ENCODE results near the gene CNDP1.

CNDP1 gene

DNA sequence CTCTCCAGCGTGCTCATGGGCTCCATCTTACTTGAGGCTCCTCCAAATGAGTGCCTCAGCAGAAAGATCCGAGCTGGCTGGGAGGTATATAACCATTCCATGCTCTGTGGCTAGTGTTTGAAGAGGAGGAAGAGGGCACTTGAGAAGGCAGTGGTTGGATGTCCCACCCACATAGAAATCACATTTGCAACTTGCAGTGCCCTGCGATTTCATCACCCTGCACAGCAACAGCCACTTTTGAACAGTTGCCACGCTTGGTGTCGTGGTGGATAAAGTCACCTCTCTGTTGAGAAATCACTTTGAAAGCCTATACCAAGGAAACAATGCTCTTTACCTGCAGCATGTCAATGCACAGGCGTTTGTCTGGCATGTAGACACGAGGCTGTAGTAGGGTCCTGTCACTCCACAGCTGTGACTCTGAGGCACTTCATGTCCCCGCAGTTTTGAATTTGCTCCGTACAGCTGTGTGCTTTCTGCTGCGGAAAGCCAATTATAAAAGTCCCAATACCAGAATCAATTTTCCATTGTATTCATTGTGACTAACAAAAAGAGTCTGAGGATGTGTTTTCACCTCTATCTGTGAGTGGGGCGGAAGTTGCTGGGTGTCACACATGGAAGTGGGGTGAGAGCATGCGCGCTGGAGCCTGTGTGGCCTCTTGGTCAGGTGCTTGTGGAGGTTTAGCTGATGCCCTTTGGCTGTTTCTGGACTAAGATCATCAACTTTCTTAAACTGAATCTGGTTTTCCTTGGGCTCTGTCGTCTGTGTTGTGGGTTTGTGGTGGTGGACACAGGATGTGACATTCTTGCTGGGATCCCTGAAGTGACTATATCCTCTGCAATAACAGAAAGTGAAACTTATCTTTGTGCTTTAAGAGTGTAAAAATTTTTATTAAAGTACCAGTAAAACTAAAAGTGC lies 35.3 kb upstream of the CNDP1 start:
- TF ChIP-seq TAF1 (IDR thresholded peaks at IDR 0.05; ENCODE audit: borderline replicate concordance, insufficient read depth, low read length) = no peak
- TF ChIP-seq SIN3A (IDR thresholded peaks at IDR 0.05; ENCODE audit: borderline replicate concordance, insufficient read depth, low read length) = no peak
- TF ChIP-seq POLR2AphosphoS5 (IDR thresholded peaks at IDR 0.05; ENCODE audit: low read depth, low read length) = no peak
- TF ChIP-seq FOXP2 (optimal IDR thresholded peaks at IDR 0.05; ENCODE audit: borderline replicate concordance, extremely low read depth, extremely low read length, insufficient read depth) = no peak
- TF ChIP-seq, protein P1, sequence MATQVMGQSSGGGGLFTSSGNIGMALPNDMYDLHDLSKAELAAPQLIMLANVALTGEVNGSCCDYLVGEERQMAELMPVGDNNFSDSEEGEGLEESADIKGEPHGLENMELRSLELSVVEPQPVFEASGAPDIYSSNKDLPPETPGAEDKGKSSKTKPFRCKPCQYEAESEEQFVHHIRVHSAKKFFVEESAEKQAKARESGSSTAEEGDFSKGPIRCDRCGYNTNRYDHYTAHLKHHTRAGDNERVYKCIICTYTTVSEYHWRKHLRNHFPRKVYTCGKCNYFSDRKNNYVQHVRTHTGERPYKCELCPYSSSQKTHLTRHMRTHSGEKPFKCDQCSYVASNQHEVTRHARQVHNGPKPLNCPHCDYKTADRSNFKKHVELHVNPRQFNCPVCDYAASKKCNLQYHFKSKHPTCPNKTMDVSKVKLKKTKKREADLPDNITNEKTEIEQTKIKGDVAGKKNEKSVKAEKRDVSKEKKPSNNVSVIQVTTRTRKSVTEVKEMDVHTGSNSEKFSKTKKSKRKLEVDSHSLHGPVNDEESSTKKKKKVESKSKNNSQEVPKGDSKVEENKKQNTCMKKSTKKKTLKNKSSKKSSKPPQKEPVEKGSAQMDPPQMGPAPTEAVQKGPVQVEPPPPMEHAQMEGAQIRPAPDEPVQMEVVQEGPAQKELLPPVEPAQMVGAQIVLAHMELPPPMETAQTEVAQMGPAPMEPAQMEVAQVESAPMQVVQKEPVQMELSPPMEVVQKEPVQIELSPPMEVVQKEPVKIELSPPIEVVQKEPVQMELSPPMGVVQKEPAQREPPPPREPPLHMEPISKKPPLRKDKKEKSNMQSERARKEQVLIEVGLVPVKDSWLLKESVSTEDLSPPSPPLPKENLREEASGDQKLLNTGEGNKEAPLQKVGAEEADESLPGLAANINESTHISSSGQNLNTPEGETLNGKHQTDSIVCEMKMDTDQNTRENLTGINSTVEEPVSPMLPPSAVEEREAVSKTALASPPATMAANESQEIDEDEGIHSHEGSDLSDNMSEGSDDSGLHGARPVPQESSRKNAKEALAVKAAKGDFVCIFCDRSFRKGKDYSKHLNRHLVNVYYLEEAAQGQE (IDR thresholded peaks at IDR 0.05; ENCODE audit: insufficient read depth in 1 of 2, low read depth in 2 of 2, low read length in 2 of 2) = no peak

DNA sequence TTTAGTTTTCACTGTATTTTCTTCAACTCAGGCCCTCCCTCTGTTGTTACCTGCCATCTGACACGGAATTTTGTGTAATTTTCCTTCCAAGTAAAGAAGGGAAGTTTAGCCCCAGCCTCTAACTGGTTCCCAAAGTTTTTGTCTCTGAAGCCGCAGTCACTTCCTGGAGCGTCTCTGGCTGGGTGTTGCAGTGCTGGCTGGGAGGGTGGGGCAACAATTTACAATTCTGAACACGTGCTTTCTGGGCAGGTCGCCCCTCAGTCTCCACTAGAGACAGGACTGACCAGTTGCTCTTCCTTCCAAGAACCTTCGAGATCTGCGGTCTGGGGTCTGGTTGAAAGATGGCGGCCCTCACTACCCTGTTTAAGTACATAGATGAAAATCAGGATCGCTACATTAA lies 34.7 kb upstream of the CNDP1 start:
- TF ChIP-seq POLR2AphosphoS5 (IDR thresholded peaks at IDR 0.05; ENCODE audit: low read depth, low read length) = 0 out of 2 replicates have a peak, but pooled peaks have one; percentile 28
- no peak for TF ChIP-seq TAF1 (IDR thresholded peaks at IDR 0.05; ENCODE audit: borderline replicate concordance, insufficient read depth, low read length)
- TF ChIP-seq SIN3A (IDR thresholded peaks at IDR 0.05; ENCODE audit: borderline replicate concordance, insufficient read depth, low read length) = 0 out of 2 replicates have a peak, but pooled peaks have one; percentile 15

DNA sequence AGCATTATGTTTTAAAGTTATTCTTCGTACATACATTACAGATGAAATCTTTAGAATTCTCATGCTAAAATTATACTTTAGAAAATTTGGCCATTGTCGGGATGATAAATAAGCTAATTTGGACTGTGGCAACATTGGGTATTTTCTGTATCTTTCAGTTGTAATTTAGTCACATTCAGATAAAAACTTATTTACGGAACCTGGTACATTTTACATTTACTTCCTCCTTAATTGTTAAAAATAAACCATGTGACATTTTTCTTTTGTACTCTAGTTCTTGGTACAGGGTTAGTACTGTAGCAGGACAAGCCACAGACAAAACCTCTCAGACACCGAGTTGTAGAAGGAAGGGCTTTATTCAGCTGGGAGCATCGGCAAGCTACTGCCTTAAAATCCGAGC lies 33.9 kb upstream of the CNDP1 start:
- no peak for TF ChIP-seq FOXP2 (optimal IDR thresholded peaks at IDR 0.05; ENCODE audit: borderline replicate concordance, extremely low read depth, extremely low read length, insufficient read depth)
- TF ChIP-seq TAF1 (IDR thresholded peaks at IDR 0.05; ENCODE audit: borderline replicate concordance, insufficient read depth, low read length) = no peak
- no peak for TF ChIP-seq SIN3A (IDR thresholded peaks at IDR 0.05; ENCODE audit: borderline replicate concordance, insufficient read depth, low read length)
- no peak for TF ChIP-seq POLR2AphosphoS5 (IDR thresholded peaks at IDR 0.05; ENCODE audit: low read depth, low read length)
- TF ChIP-seq, protein P1 (IDR thresholded peaks at IDR 0.05; ENCODE audit: insufficient read depth in 1 of 2, low read depth in 2 of 2, low read length in 2 of 2) = no peak

DNA sequence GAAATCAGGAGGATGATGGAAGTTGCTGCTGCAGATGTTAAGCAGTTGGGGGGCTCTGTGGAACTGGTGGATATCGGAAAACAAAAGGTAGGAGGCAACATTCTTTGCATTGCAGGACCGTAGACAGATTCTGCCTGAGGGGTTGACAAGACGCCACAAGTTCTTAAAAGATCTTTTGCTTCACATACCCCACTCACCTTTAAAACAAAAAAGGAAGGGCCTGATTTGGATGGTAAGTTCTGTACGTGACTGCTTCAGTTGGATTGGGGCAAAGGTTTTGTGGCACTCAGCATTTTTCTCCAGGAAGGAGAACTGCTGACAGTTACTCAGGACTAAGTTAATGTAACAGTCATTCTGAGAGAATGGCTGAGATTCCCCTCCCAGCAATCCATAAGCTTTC lies 32.9 kb upstream of the CNDP1 start:
- TF ChIP-seq TAF1 (IDR thresholded peaks at IDR 0.05; ENCODE audit: borderline replicate concordance, insufficient read depth, low read length) (no peak), FOXP2 (optimal IDR thresholded peaks at IDR 0.05; ENCODE audit: borderline replicate concordance, extremely low read depth, extremely low read length, insufficient read depth) (no peak), SIN3A (IDR thresholded peaks at IDR 0.05; ENCODE audit: borderline replicate concordance, insufficient read depth, low read length) (no peak), POLR2AphosphoS5 (IDR thresholded peaks at IDR 0.05; ENCODE audit: low read depth, low read length) (no peak)
- TF ChIP-seq, protein P1 (IDR thresholded peaks at IDR 0.05; ENCODE audit: insufficient read depth in 1 of 2, low read depth in 2 of 2, low read length in 2 of 2) = no peak

DNA sequence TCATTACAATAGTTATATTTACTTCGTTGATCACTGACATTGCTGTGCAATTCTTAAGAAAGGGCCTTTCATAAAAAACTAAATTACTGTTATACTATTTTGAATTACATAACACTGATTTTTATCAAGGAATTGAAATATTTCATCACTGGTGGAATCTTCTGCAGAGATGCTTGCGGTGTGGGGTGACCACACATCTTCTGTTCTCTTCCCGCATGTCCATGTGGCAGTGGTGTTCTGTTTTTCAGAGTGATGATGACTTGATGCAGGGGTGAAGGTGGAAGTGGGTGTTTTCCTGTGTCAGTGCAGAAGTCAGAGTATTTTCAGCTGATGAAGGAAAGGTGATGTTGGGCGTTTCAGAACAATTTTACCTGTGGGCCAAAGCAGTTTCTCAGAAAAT lies 31.2 kb upstream of the CNDP1 start:
- TF ChIP-seq POLR2AphosphoS5 (IDR thresholded peaks at IDR 0.05; ENCODE audit: low read depth, low read length) (no peak), TAF1 (IDR thresholded peaks at IDR 0.05; ENCODE audit: borderline replicate concordance, insufficient read depth, low read length) (no peak), SIN3A (IDR thresholded peaks at IDR 0.05; ENCODE audit: borderline replicate concordance, insufficient read depth, low read length) (no peak), FOXP2 (optimal IDR thresholded peaks at IDR 0.05; ENCODE audit: borderline replicate concordance, extremely low read depth, extremely low read length, insufficient read depth) (no peak)
- TF ChIP-seq, protein P1 (IDR thresholded peaks at IDR 0.05; ENCODE audit: insufficient read depth in 1 of 2, low read depth in 2 of 2, low read length in 2 of 2) = no peak

All from PFSK-1 (cell line).